Measurements from ENCODE around the gene NRP1.

NRP1 gene

GRCh38 chr10:33298110-33298509 lies 36.4 kb downstream of the NRP1 start:
- no peak overlapping the region for H3K4me3 ChIP-seq (ENCODE audit: low read length in 2 of 2)
- no peak overlapping the region for H3K4me2 ChIP-seq (ENCODE audit: insufficient read depth, low read length, poor library complexity, severe bottlenecking)
- no peaks in the 10 kb centered on the region for H3K27me3 ChIP-seq (ENCODE audit: control insufficient read depth in 3 of 3, insufficient read depth in 3 of 3, low read depth in 1 of 3, low read length in 3 of 3)
- no peak overlapping the region for H4K8ac ChIP-seq (ENCODE audit: low read depth, low read length)
- H4K91ac ChIP-seq (ENCODE audit: low read depth, low read length, poor library complexity) = no peak overlapping the region
- no peaks in the 10 kb centered on the region for H3K4me1 ChIP-seq (ENCODE audit: control insufficient read depth in 2 of 2, insufficient read depth in 1 of 2, low read depth in 1 of 2, low read length in 2 of 2)
- H3K27ac ChIP-seq (replicated peaks; ENCODE audit: low read length) = no peak overlapping the region
- peaks cover 0 to 97% of the 10 kb centered on the region in 2 donors for H3K36me3 ChIP-seq (replicated peaks in 1 of 2; ENCODE audit: control insufficient read depth in 2 of 2, insufficient read depth in 2 of 2, low read length in 2 of 2)
- H3K9me3 ChIP-seq (replicated peaks in 1 of 2; ENCODE audit: control insufficient read depth in 2 of 2, insufficient read depth in 1 of 2, low read depth in 1 of 2, low read length in 2 of 2) = no peaks in the 10 kb centered on the region
- H3K79me1 ChIP-seq (ENCODE audit: low read depth, low read length) = no peaks in the 10 kb centered on the region
- no peak overlapping the region for H3K4ac ChIP-seq (ENCODE audit: low read length)
- H2BK12ac ChIP-seq (ENCODE audit: low read length) = no peak overlapping the region
- H2BK120ac ChIP-seq (ENCODE audit: low read depth, low read length) = no peak overlapping the region
- no peak overlapping the region for H3K23ac ChIP-seq (ENCODE audit: low read depth, low read length, poor library complexity)
- no peak overlapping the region for H2BK15ac ChIP-seq (ENCODE audit: low read length)
- no peak overlapping the region for H2AK5ac ChIP-seq (ENCODE audit: low read depth, low read length)
- no peak for DNase-seq (ENCODE audit: low spot score)
- WGBS, 2 donors (ENCODE audit: extremely low coverage in 2 of 2, insufficient read length in 2 of 2, insufficient replicate concordance in 1 of 2) = no CpG with 5 or more reads among the region's 6 CpGs
- no peak overlapping the region for H2AFZ ChIP-seq (ENCODE audit: low read length)
- no peak overlapping the region for H3K14ac ChIP-seq (ENCODE audit: low read length)
- H2BK5ac ChIP-seq (ENCODE audit: low read length) = no peak overlapping the region
- no peak overlapping the region for H3K18ac ChIP-seq (ENCODE audit: low read length)
- no peak overlapping the region for H3K9ac ChIP-seq (ENCODE audit: low read depth, low read length, poor library complexity)

DNA sequence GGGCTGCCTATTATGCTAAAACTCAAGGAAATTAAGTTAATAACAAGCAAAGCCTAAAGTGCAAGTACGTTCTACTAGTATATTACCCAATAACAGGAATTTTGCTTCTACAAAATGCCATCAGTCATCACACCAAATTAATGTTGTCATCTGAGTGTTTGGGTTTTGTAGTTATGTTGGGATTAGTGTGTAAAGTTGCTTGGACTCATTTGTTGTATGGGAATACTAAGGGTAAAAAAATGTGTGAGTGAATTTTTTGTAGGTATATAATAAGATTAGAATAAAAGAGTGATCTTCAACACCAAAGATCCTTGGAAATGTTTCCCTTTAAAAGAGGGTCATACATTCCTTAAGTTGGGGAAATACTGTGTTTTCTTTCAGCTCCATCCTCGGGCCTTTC lies 38.6 kb downstream of the NRP1 start:
- no CpG with 5 or more reads among the region's 2 CpGs for WGBS, 2 donors (ENCODE audit: extremely low coverage in 2 of 2, insufficient read length in 2 of 2, insufficient replicate concordance in 1 of 2)
- Histone ChIP-seq H3K79me1 (ENCODE audit: low read depth, low read length) (no peaks in the 10 kb centered on the region), H3K18ac (ENCODE audit: low read length) (no peak overlapping the region), H3K14ac (ENCODE audit: low read length) (no peak overlapping the region), H3K4me1 (ENCODE audit: control insufficient read depth in 2 of 2, insufficient read depth in 1 of 2, low read depth in 1 of 2, low read length in 2 of 2) (peaks cover 2 to 6% of the 10 kb centered on the region in 2 donors), H3K23ac (ENCODE audit: low read depth, low read length, poor library complexity) (no peak overlapping the region), H3K27ac (replicated peaks; ENCODE audit: low read length) (no peak overlapping the region), H3K9ac (ENCODE audit: low read depth, low read length, poor library complexity) (no peak overlapping the region), H2BK120ac (ENCODE audit: low read depth, low read length) (no peak overlapping the region), H3K27me3 (ENCODE audit: control insufficient read depth in 3 of 3, insufficient read depth in 3 of 3, low read depth in 1 of 3, low read length in 3 of 3) (no peaks in the 10 kb centered on the region), H4K91ac (ENCODE audit: low read depth, low read length, poor library complexity) (no peak overlapping the region), H2BK12ac (ENCODE audit: low read length) (no peak overlapping the region), H3K4ac (ENCODE audit: low read length) (no peak overlapping the region), H3K36me3 (replicated peaks in 1 of 2; ENCODE audit: control insufficient read depth in 2 of 2, insufficient read depth in 2 of 2, low read length in 2 of 2) (peaks cover 0 to 86% of the 10 kb centered on the region in 2 donors), H3K4me3 (ENCODE audit: low read length in 2 of 2) (no peak overlapping the region), H2BK5ac (ENCODE audit: low read length) (no peak overlapping the region), H2AK5ac (ENCODE audit: low read depth, low read length) (no peak overlapping the region), H3K9me3 (replicated peaks in 1 of 2; ENCODE audit: control insufficient read depth in 2 of 2, insufficient read depth in 1 of 2, low read depth in 1 of 2, low read length in 2 of 2) (no peaks in the 10 kb centered on the region), H2BK15ac (ENCODE audit: low read length) (no peak overlapping the region), H2AFZ (ENCODE audit: low read length) (no peak overlapping the region), H3K4me2 (ENCODE audit: insufficient read depth, low read length, poor library complexity, severe bottlenecking) (no peak overlapping the region), H4K8ac (ENCODE audit: low read depth, low read length) (no peak overlapping the region)
- no peak for DNase-seq (ENCODE audit: low spot score)

- DNase-seq (ENCODE audit: low spot score) = no peak
- H2BK15ac ChIP-seq (ENCODE audit: low read length) = no peak overlapping the region
- no peak overlapping the region for H3K23ac ChIP-seq (ENCODE audit: low read depth, low read length, poor library complexity)
- no peak overlapping the region for H3K9ac ChIP-seq (ENCODE audit: low read depth, low read length, poor library complexity)
- no peak overlapping the region for H2AFZ ChIP-seq (ENCODE audit: low read length)
- H3K27me3 ChIP-seq (ENCODE audit: control insufficient read depth in 3 of 3, insufficient read depth in 3 of 3, low read depth in 1 of 3, low read length in 3 of 3) = no peaks in the 10 kb centered on the region
- H3K18ac ChIP-seq (ENCODE audit: low read length) = no peak overlapping the region
- H3K4me3 ChIP-seq (ENCODE audit: low read length in 2 of 2) = no peak overlapping the region
- H2BK5ac ChIP-seq (ENCODE audit: low read length) = no peak overlapping the region
- no peak overlapping the region for H3K27ac ChIP-seq (replicated peaks; ENCODE audit: low read length)
- H3K4me2 ChIP-seq (ENCODE audit: insufficient read depth, low read length, poor library complexity, severe bottlenecking) = no peak overlapping the region
- WGBS, 2 donors (ENCODE audit: extremely low coverage in 2 of 2, insufficient read length in 2 of 2, insufficient replicate concordance in 1 of 2) = no CpG with 5 or more reads among the region's 14 CpGs
- H3K36me3 ChIP-seq (replicated peaks in 1 of 2; ENCODE audit: control insufficient read depth in 2 of 2, insufficient read depth in 2 of 2, low read length in 2 of 2) = peaks cover 0 to 66% of the 10 kb centered on the region in 2 donors
- H3K79me1 ChIP-seq (ENCODE audit: low read depth, low read length) = no peaks in the 10 kb centered on the region
- no peaks in the 10 kb centered on the region for H3K9me3 ChIP-seq (replicated peaks in 1 of 2; ENCODE audit: control insufficient read depth in 2 of 2, insufficient read depth in 1 of 2, low read depth in 1 of 2, low read length in 2 of 2)
- no peak overlapping the region for H3K14ac ChIP-seq (ENCODE audit: low read length)
- H4K8ac ChIP-seq (ENCODE audit: low read depth, low read length) = no peak overlapping the region
- H2BK120ac ChIP-seq (ENCODE audit: low read depth, low read length) = no peak overlapping the region
- H4K91ac ChIP-seq (ENCODE audit: low read depth, low read length, poor library complexity) = no peak overlapping the region
- no peak overlapping the region for H3K4ac ChIP-seq (ENCODE audit: low read length)
- no peak overlapping the region for H2AK5ac ChIP-seq (ENCODE audit: low read depth, low read length)
- peaks cover 5 to 16% of the 10 kb centered on the region in 2 donors for H3K4me1 ChIP-seq (ENCODE audit: control insufficient read depth in 2 of 2, insufficient read depth in 1 of 2, low read depth in 1 of 2, low read length in 2 of 2)
- H2BK12ac ChIP-seq (ENCODE audit: low read length) = no peak overlapping the region
Observed at GRCh38 chr10:33293531-33294170, 40.8 kb downstream of the NRP1 start.

- Histone ChIP-seq H3K4me2 (ENCODE audit: insufficient read depth, low read length, poor library complexity, severe bottlenecking) (no peak overlapping the region), H3K9me3 (replicated peaks in 1 of 2; ENCODE audit: control insufficient read depth in 2 of 2, insufficient read depth in 1 of 2, low read depth in 1 of 2, low read length in 2 of 2) (no peaks in the 10 kb centered on the region), H4K8ac (ENCODE audit: low read depth, low read length) (no peak overlapping the region), H3K23ac (ENCODE audit: low read depth, low read length, poor library complexity) (no peak overlapping the region), H3K4me3 (ENCODE audit: low read length in 2 of 2) (no peak overlapping the region), H2BK5ac (ENCODE audit: low read length) (no peak overlapping the region), H2BK12ac (ENCODE audit: low read length) (no peak overlapping the region), H3K27me3 (ENCODE audit: control insufficient read depth in 3 of 3, insufficient read depth in 3 of 3, low read depth in 1 of 3, low read length in 3 of 3) (no peaks in the 10 kb centered on the region), H2AFZ (ENCODE audit: low read length) (no peak overlapping the region), H2BK15ac (ENCODE audit: low read length) (no peak overlapping the region), H3K79me1 (ENCODE audit: low read depth, low read length) (no peaks in the 10 kb centered on the region), H3K27ac (replicated peaks; ENCODE audit: low read length) (no peak overlapping the region), H3K4ac (ENCODE audit: low read length) (no peak overlapping the region), H2AK5ac (ENCODE audit: low read depth, low read length) (no peak overlapping the region), H2BK120ac (ENCODE audit: low read depth, low read length) (no peak overlapping the region), H3K4me1 (ENCODE audit: control insufficient read depth in 2 of 2, insufficient read depth in 1 of 2, low read depth in 1 of 2, low read length in 2 of 2) (peaks cover 5 to 16% of the 10 kb centered on the region in 2 donors), H3K14ac (ENCODE audit: low read length) (no peak overlapping the region), H4K91ac (ENCODE audit: low read depth, low read length, poor library complexity) (no peak overlapping the region), H3K9ac (ENCODE audit: low read depth, low read length, poor library complexity) (no peak overlapping the region), H3K18ac (ENCODE audit: low read length) (no peak overlapping the region), H3K36me3 (replicated peaks in 1 of 2; ENCODE audit: control insufficient read depth in 2 of 2, insufficient read depth in 2 of 2, low read length in 2 of 2) (peaks cover 0 to 66% of the 10 kb centered on the region in 2 donors)
- DNase-seq (ENCODE audit: low spot score) = no peak
- no CpG with 5 or more reads among the region's 3 CpGs for WGBS, 2 donors (ENCODE audit: extremely low coverage in 2 of 2, insufficient read length in 2 of 2, insufficient replicate concordance in 1 of 2)
Observed at GRCh38 chr10:33293076-33293475, 41.4 kb downstream of the NRP1 start.

Data from neuronal stem cell (in vitro differentiated cells).